ENCODE results near the gene TGM6.

DNA sequence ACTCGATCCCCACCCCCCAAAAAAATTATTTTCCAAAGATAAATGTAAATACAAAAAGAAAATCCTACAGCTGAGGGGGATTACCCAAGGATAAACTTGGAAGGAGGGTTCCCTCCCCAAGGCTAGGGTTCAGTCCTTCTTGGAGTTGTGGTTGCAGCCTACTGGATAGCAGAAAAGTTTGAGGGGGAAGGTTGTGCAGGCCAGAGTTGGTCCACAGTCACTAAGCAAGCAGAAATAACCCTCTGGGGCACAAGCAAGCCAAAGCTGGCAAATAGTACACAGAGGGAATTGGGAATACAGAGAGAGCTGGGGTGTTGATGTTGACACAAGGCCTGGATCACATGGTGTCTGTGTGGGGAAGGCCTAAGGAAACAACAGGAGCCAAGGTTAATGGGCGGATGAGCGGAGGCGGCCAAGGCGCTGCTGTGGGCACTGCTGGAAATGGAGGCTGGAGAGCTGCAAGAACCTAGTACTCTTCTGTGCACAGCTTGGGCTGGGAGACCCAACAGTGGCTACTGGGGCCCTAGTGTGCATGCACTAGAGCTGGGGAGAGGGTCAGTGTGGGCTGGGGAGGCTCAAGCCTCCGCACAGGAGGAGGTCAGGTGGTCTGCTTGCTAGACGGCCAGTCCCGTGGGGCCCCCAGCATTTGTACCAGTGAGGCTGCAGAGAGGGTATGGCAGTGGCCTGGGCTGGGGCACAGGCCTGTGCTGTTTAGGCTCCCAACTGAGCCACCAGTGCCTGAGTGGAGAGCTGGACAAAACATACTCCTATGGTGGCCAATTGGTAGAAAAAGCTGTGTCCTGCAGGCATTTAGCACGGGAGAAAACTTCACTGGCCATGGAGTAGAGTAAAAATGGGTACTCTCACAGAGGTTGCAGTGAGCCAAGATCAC lies 95.4 kb downstream of the TGM6 start:
- no peak for TF ChIP-seq CTCF (IDR thresholded peaks at IDR 0.05 in 4 of 5, conservative IDR thresholded peaks at IDR 0.05 in 1 of 5)
- no peak for TF ChIP-seq POLR2A (IDR thresholded peaks at IDR 0.05)
